OCI-LY1 (cell line): Measurements from ENCODE around the gene CDC6.

ENCODE experiments used
- H2AFZ ChIP-seq: fragments of 200-600 bp; sonication (generic), shearing (Covaris generic); 2 replicates; pipeline ENCODE4 v1.6.0; 2014; ENCODE audit warnings: antibody characterized with exemption, mild to moderate bottlenecking, low read length
- H3F3A ChIP-seq: fragments of 200-600 bp; sonication (generic), shearing (Covaris generic); 2 replicates; pipeline ENCODE4 v1.6.0; 2014; ENCODE audit warnings: mild to moderate bottlenecking, antibody characterized with exemption, low read length, moderate library complexity; ENCODE audit not compliant: insufficient read depth
- H3K27ac ChIP-seq: fragments of 200-600 bp; sonication (generic); 2 replicates; pipeline ENCODE4 v1.5.1; 2014; ENCODE audit warnings: low read length, mixed run types, mild to moderate bottlenecking, low read depth; ENCODE audit not compliant: poor library complexity, severe bottlenecking
- H3K27me3 ChIP-seq: fragments of 200-600 bp; sonication (generic); 2 replicates; pipeline ENCODE4 v1.6.0; 2014; ENCODE audit warnings: antibody characterized with exemption, mild to moderate bottlenecking, low read length, moderate library complexity; ENCODE audit not compliant: insufficient read depth
- H3K36me3 ChIP-seq: fragments of 200-600 bp; sonication (generic); 2 replicates; pipeline ENCODE4 v1.6.1; 2014; ENCODE audit warnings: mild to moderate bottlenecking, antibody characterized with exemption, low read length, moderate library complexity, mixed read lengths; ENCODE audit not compliant: insufficient read depth
- H3K4me1 ChIP-seq: fragments of 200-600 bp; sonication (generic); 2 replicates; pipeline ENCODE4 v1.5.1; 2014; ENCODE audit warnings: mild to moderate bottlenecking, low read length, moderate library complexity; ENCODE audit not compliant: insufficient read depth, severe bottlenecking
- H3K4me2 ChIP-seq: fragments of 200-600 bp; sonication (generic), shearing (Covaris generic); 2 replicates; pipeline ENCODE4 v1.6.1; 2014; ENCODE audit warnings: low read length
- H3K4me3 ChIP-seq: fragments of 200-600 bp; sonication (generic); 2 replicates; pipeline ENCODE4 v1.5.1; 2014; ENCODE audit warnings: low read length, low read depth, mild to moderate bottlenecking, mixed read lengths; ENCODE audit not compliant: poor library complexity, severe bottlenecking
- H3K79me2 ChIP-seq: fragments of 200-600 bp; shearing (Covaris generic); 2 replicates; pipeline ENCODE4 v1.6.1; 2016; ENCODE audit warnings: mixed run types, low read length, mixed read lengths; ENCODE audit not compliant: insufficient read depth
- H3K9ac ChIP-seq: fragments of 200-600 bp; sonication (generic), shearing (Covaris generic); 2 replicates; pipeline ENCODE4 v1.6.1; 2014; ENCODE audit warnings: mild to moderate bottlenecking, low read length, mixed read lengths
- H3K9me2 ChIP-seq: fragments of 200-600 bp; sonication (generic), shearing (Covaris generic); 2 replicates; pipeline ENCODE4 v1.6.1; 2014; ENCODE audit warnings: low read depth, mild to moderate bottlenecking, low read length, mixed read lengths
- H3K9me3 ChIP-seq: fragments of 200-600 bp; shearing (Covaris generic); 2 replicates; pipeline ENCODE4 v1.6.1; 2014; ENCODE audit warnings: low read length, mixed read lengths
- H4K20me1 ChIP-seq: fragments of 200-600 bp; sonication (generic), shearing (Covaris generic); 2 replicates; pipeline ENCODE4 v1.6.0; 2016; ENCODE audit warnings: mild to moderate bottlenecking, low read length; ENCODE audit not compliant: insufficient read depth
- CTCF ChIP-seq: fragments of 200-600 bp; sonication (generic), shearing (Covaris generic); IDR thresholded peaks from 2 replicates; pipeline ENCODE4 v1.5.1; 2017; ENCODE audit warnings: mild to moderate bottlenecking, antibody characterized with exemption, low read length, moderate library complexity, mixed read lengths
- EZH2 ChIP-seq: fragments of 200-600 bp; sonication (generic), shearing (Covaris generic); IDR thresholded peaks from 2 replicates; pipeline ENCODE4 v1.8.0; 2017; ENCODE audit warnings: borderline replicate concordance, mixed run types, mild to moderate bottlenecking, antibody characterized with exemption, low read length, moderate library complexity, mixed read lengths

Gene CDC6

GRCh38 chr17:40328386-40328766, 40.7 kb downstream of the CDC6 start:
- no peaks in the 10 kb centered on the region for H3K9me3 ChIP-seq
- H3K79me2 ChIP-seq, result no peaks in the 10 kb centered on the region
- H3F3A ChIP-seq, result no peaks in the 10 kb centered on the region
- TF ChIP-seq CTCF (no peak), EZH2 (no peak)
- no peak overlapping the region for H3K4me2 ChIP-seq
- no peaks in the 10 kb centered on the region; the same call in 1 of the 2 replicates for H3K36me3 ChIP-seq
- H3K9ac ChIP-seq, result no peak overlapping the region
- H4K20me1 ChIP-seq, result no peaks in the 10 kb centered on the region
- H2AFZ ChIP-seq, result no peak overlapping the region
- H3K9me2 ChIP-seq, result no peaks in the 10 kb centered on the region
- peaks cover 14% of the 10 kb centered on the region for H3K27me3 ChIP-seq
- H3K4me3 ChIP-seq, result no peak overlapping the region
- H3K4me1 ChIP-seq, result peaks cover under 1% of the 10 kb centered on the region
- H3K27ac ChIP-seq, result no peak overlapping the region

GRCh38 chr17:40329839-40330794, 42.4 kb downstream of the CDC6 start:
- no peaks in the 10 kb centered on the region for H3K79me2 ChIP-seq
- peaks cover 10% of the 10 kb centered on the region for H3K27me3 ChIP-seq
- H3K9me2 ChIP-seq, result no peaks in the 10 kb centered on the region
- no peaks in the 10 kb centered on the region; the same call in 1 of the 2 replicates for H3K36me3 ChIP-seq
- H3F3A ChIP-seq, result no peaks in the 10 kb centered on the region
- no peaks in the 10 kb centered on the region for H3K9me3 ChIP-seq
- H3K4me2 ChIP-seq, result no peak overlapping the region
- no peaks in the 10 kb centered on the region for H4K20me1 ChIP-seq
- no peak overlapping the region for H3K27ac ChIP-seq
- no peaks in the 10 kb centered on the region for H3K4me1 ChIP-seq
- H3K9ac ChIP-seq, result no peak overlapping the region
- H3K4me3 ChIP-seq, result no peak overlapping the region
- H2AFZ ChIP-seq, result no peak overlapping the region
- no peak for TF ChIP-seq CTCF

DNA sequence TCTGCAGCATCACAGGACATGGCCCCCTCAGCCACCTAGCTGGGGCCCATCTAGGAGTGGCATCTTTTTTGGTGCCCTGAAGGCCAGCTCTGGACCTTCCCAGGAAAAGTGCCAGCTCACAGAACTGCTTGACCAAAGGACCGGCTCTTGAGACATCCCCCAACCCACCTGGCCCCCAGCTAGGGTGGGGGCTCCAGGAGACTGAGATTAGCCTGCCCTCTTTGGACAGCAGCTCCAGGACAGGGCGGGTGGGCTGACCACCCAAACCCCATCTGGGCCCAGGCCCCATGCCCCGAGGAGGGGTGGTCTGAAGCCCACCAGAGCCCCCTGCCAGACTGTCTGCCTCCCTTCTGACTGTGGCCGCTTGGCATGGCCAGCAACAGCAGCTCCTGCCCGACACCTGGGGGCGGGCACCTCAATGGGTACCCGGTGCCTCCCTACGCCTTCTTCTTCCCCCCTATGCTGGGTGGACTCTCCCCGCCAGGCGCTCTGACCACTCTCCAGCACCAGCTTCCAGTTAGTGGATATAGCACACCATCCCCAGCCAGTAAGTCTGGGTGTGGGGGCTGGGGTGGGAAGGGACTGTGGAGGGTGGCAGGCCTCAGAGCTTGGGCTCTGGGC, 43.3 kb downstream of the CDC6 start:
- Histone ChIP-seq H3K9me3 (no peaks in the 10 kb centered on the region), H4K20me1 (no peaks in the 10 kb centered on the region), H3K27me3 (peaks cover 10% of the 10 kb centered on the region), H3K27ac (no peak overlapping the region), H3K36me3 (no peaks in the 10 kb centered on the region; the same call in 1 of the 2 replicates), H2AFZ (no peak overlapping the region), H3K4me2 (no peak overlapping the region), H3K9ac (no peak overlapping the region), H3F3A (no peaks in the 10 kb centered on the region), H3K4me3 (no peak overlapping the region), H3K79me2 (no peaks in the 10 kb centered on the region), H3K9me2 (no peaks in the 10 kb centered on the region), H3K4me1 (no peaks in the 10 kb centered on the region)
- TF ChIP-seq EZH2 (no peak), CTCF (no peak)
